Esophagus muscularis mucosa (tissue), 4 donors: ENCODE data around the gene MYO1E. TPM values are rescaled to one million over a fixed set of nuclear protein-coding genes. Genes with fewer than 3 reads are reported as not detected.

ENCODE experiments used
- DNase-seq: peaks from one replicate; pipeline ENCODE4 v3.0.0-alpha.2; 2017; ENCODE audit errors: extremely low spot score
- H3K27ac ChIP-seq, 4 donors: fragments of 200-600 bp; sonication (generic); replicated peaks in 1 of 4; 1 replicate in 3 of 4; 2 replicates in 1 of 4; pipeline ENCODE4 v1.5.1; 2016 to 2019; ENCODE audit warnings: mild to moderate bottlenecking in 1 of 4
- H3K27me3 ChIP-seq, 4 donors: fragments of 200-600 bp; sonication (generic); one replicate each; pipeline versions ENCODE4 v1.5.1 to v1.6.0; 2016 to 2019
- H3K36me3 ChIP-seq, 4 donors: fragments of 200-600 bp; sonication (generic); one replicate each; pipeline ENCODE4 v1.5.1; 2016 to 2019
- H3K4me1 ChIP-seq, 4 donors: fragments of 200-600 bp; sonication (generic); one replicate each; pipeline ENCODE4 v1.5.1; 2016 to 2019
- H3K4me3 ChIP-seq, 4 donors: fragments of 200-600 bp; sonication (generic); 1 replicate in 2 of 4; 2 replicates in 2 of 4; pipeline ENCODE4 v1.5.1; 2016 to 2019; ENCODE audit warnings: mild to moderate bottlenecking in 4 of 4, moderate library complexity in 1 of 4
- H3K9me3 ChIP-seq, 4 donors: fragments of 200-600 bp; sonication (generic); 1 replicate in 3 of 4; 2 replicates in 1 of 4; pipeline ENCODE4 v1.5.1; 2016 to 2019
- CTCF ChIP-seq, 3 experiments: fragments of 200-600 bp in 2 of 3; fragments of 450-650 bp in 1 of 3; sonication (generic) in 2 of 3; IDR thresholded peaks; one replicate each; pipeline ENCODE4 v1.5.1; 2017 to 2019; ENCODE audit warnings: antibody characterized with exemption in 3 of 3, mild to moderate bottlenecking in 2 of 3, moderate library complexity in 1 of 3
- EP300 ChIP-seq: sonication (generic); formaldehyde crosslinking; IDR thresholded peaks from one replicate; pipeline ENCODE4 v1.6.1; 2017; ENCODE audit warnings: antibody characterized with exemption
- POLR2A ChIP-seq: fragments of 450-650 bp; IDR thresholded peaks from one replicate; pipeline ENCODE4 v1.6.1; 2017; ENCODE audit warnings: antibody characterized with exemption, moderate library complexity, mild to moderate bottlenecking, low read depth
- POLR2AphosphoS5 ChIP-seq, 2 donors: sonication (generic); formaldehyde crosslinking; IDR thresholded peaks; one replicate each; pipeline ENCODE4 v1.6.1; 2017; ENCODE audit warnings: antibody characterized with exemption in 2 of 2
- WGBS: methylation state at CpG from one replicate; pipeline ENCODE4 v1.1.5; 2018; 5-methylcytosine and 5-hydroxymethylcytosine counted together
- intact Hi-C: fragments of 100-400 bp; cut with DNase I; formaldehyde crosslinking; loops from one replicate; pipeline ENCODE4 v1.15.1; 2023
- total RNA-seq, 4 donors: library from RNA; depleted of rRNA; stranded (reverse); fragments of >200 nt; gene quantifications; one replicate each; pipeline versions ENCODE4 v1.1.0 to v1.2.1, GENCODE V29; 2016

The MYO1E gene
- total RNA-seq, 4 donors from 2014 or later, result 32.7 to 39.9 (median 37.6) TPM

GRCh38 chr15:59194639-59195325 lies 177.9 kb downstream of the MYO1E start:
- Histone ChIP-seq H3K27me3 (no peaks in the 10 kb centered on the region), H3K4me1 (peaks cover 0 to 12% (median 7%) of the 10 kb centered on the region in 4 donors), H3K36me3 (peaks cover 12 to 71% (median 52%) of the 10 kb centered on the region in 4 donors), H3K4me3 (no peak overlapping the region), H3K27ac (no peak overlapping the region), H3K9me3 (no peaks in the 10 kb centered on the region)
- 91% methylated on average over 10 of the region's 10 CpGs for WGBS
- TF ChIP-seq POLR2AphosphoS5 (IDR thresholded peaks at IDR 0.05), result no peak
- no peak for TF ChIP-seq CTCF (IDR thresholded peaks at IDR 0.05)
- no peak for DNase-seq
- intact Hi-C loops, result no loop called here

GRCh38 chr15:59191855-59192237 lies 180.8 kb downstream of the MYO1E start:
- Histone ChIP-seq H3K36me3 (peaks cover 23 to 82% (median 68%) of the 10 kb centered on the region in 4 donors), H3K27ac (no peak overlapping the region), H3K4me3 (no peak overlapping the region), H3K4me1 (peaks cover 0 to 12% (median 7%) of the 10 kb centered on the region in 4 donors), H3K9me3 (no peaks in the 10 kb centered on the region), H3K27me3 (no peaks in the 10 kb centered on the region)
- intact Hi-C loops, result no loop called here
- WGBS, result 70% methylated on average over 6 of the region's 6 CpGs
- no peak for TF ChIP-seq POLR2AphosphoS5 (IDR thresholded peaks at IDR 0.05)
- TF ChIP-seq EP300, result no peak
- TF ChIP-seq CTCF (IDR thresholded peaks at IDR 0.05), result no peak
- no peak for TF ChIP-seq POLR2A
- no peak for DNase-seq

- H3K27ac ChIP-seq, result no peak overlapping the region
- no peaks in the 10 kb centered on the region for H3K27me3 ChIP-seq
- H3K4me3 ChIP-seq, result no peak overlapping the region
- peaks cover 0 to 12% (median 7%) of the 10 kb centered on the region in 4 donors for H3K4me1 ChIP-seq
- peaks cover 22 to 83% (median 67%) of the 10 kb centered on the region in 4 donors for H3K36me3 ChIP-seq
- TF ChIP-seq POLR2A (no peak), POLR2AphosphoS5 (IDR thresholded peaks at IDR 0.05) (no peak), EP300 (no peak), CTCF (IDR thresholded peaks at IDR 0.05) (no peak)
- H3K9me3 ChIP-seq, result no peaks in the 10 kb centered on the region
- no peak for DNase-seq
- whole genome bisulfite sequencing, result 96% methylated on average over 7 of the region's 7 CpGs
- intact Hi-C loops, result no loop called here
These were observed 182.4 kb downstream of the MYO1E start for GRCh38 chr15:59190291-59190690.

GRCh38 chr15:59189241-59189640 lies 183.4 kb downstream of the MYO1E start:
- Histone ChIP-seq H3K27ac (no peak overlapping the region), H3K36me3 (peaks cover 12 to 82% (median 62%) of the 10 kb centered on the region in 4 donors), H3K4me3 (no peak overlapping the region), H3K27me3 (no peaks in the 10 kb centered on the region), H3K9me3 (no peaks in the 10 kb centered on the region), H3K4me1 (peaks cover 0 to 12% (median 7%) of the 10 kb centered on the region in 4 donors)
- no peak for TF ChIP-seq POLR2AphosphoS5 (IDR thresholded peaks at IDR 0.05)
- TF ChIP-seq POLR2A, result no peak
- TF ChIP-seq CTCF (IDR thresholded peaks at IDR 0.05), result no peak
- TF ChIP-seq EP300, result no peak
- no peak for DNase-seq
- intact Hi-C loops, result no loop called here
- 94% methylated on average over 5 of the region's 5 CpGs for WGBS

GRCh38 chr15:59186501-59186900 lies 186.2 kb downstream of the MYO1E start:
- Histone ChIP-seq H3K4me3 (no peak overlapping the region), H3K9me3 (peaks cover 0 to 9% (median 6%) of the 10 kb centered on the region in 4 donors), H3K27me3 (no peaks in the 10 kb centered on the region), H3K36me3 (peaks cover 11 to 80% (median 67%) of the 10 kb centered on the region in 4 donors), H3K27ac (no peak overlapping the region), H3K4me1 (peaks cover 0 to 3% (median 3%) of the 10 kb centered on the region in 4 donors)
- DNase-seq, result no peak
- WGBS, result 99% methylated on average over 4 of the region's 4 CpGs
- intact Hi-C loops, result no loop called here
- TF ChIP-seq CTCF (IDR thresholded peaks at IDR 0.05) (no peak), POLR2A (no peak), POLR2AphosphoS5 (IDR thresholded peaks at IDR 0.05) (no peak), EP300 (no peak)
